ENCODE data around the gene ATP9B.

Gene ATP9B

DNA sequence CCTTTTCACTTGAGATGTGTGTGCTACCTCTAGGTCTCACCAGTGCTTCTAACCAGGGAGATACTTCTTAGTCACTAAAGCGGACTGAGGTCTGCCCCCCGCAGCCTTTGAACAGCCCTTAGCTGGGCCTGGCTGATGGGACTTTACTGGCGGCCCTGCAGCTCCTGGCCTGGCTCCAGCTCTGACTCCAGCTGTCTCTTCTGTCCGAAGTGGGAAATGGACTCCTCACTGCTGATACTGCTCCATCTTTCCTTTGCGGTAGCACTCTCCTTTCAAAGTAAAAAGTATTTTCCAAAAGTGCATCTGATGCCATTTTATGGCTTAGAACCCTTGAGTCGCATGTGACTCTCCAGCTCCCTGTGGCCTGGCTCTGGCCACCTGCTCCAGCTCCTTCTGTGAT is 64.5 kb downstream of the ATP9B start:
- no peak overlapping the region for H3K9ac ChIP-seq (ENCODE audit: low read depth, low read length, poor library complexity, severe bottlenecking)
- H3K36me3 ChIP-seq (ENCODE audit: insufficient read depth, low read length) = peaks cover under 1% of the 10 kb centered on the region; the same call in 1 of the 2 replicates
- no peak overlapping the region for H3K4me3 ChIP-seq (ENCODE audit: low read length, poor library complexity, severe bottlenecking)
- no peaks in the 10 kb centered on the region for H4K20me1 ChIP-seq (ENCODE audit: insufficient read depth, low read length, poor library complexity, severe bottlenecking)
- no peaks in the 10 kb centered on the region for H3K79me2 ChIP-seq (ENCODE audit: insufficient read depth, low read length)
- H3F3A ChIP-seq (ENCODE audit: low read depth) = no peaks in the 10 kb centered on the region
- H3K9me2 ChIP-seq (replicated peaks; ENCODE audit: low read depth, low read length) = no peaks in the 10 kb centered on the region
- no peaks in the 10 kb centered on the region for H3K9me3 ChIP-seq (ENCODE audit: insufficient read depth, low read depth, low read length)
- H3K4me1 ChIP-seq (ENCODE audit: insufficient read depth, low read length, poor library complexity, severe bottlenecking) = peaks cover 2% of the 10 kb centered on the region
- H3K4me2 ChIP-seq (ENCODE audit: low read depth, low read length, poor library complexity, severe bottlenecking) = no peak overlapping the region
- no peak overlapping the region for H2AFZ ChIP-seq (ENCODE audit: low read length)
- no peaks in the 10 kb centered on the region for H3K27me3 ChIP-seq (ENCODE audit: insufficient read depth, low read length, poor library complexity, severe bottlenecking)
- no peak for TF ChIP-seq EZH2phosphoT487 (IDR thresholded peaks at IDR 0.05; ENCODE audit: borderline replicate concordance)
- TF ChIP-seq, protein P1, sequence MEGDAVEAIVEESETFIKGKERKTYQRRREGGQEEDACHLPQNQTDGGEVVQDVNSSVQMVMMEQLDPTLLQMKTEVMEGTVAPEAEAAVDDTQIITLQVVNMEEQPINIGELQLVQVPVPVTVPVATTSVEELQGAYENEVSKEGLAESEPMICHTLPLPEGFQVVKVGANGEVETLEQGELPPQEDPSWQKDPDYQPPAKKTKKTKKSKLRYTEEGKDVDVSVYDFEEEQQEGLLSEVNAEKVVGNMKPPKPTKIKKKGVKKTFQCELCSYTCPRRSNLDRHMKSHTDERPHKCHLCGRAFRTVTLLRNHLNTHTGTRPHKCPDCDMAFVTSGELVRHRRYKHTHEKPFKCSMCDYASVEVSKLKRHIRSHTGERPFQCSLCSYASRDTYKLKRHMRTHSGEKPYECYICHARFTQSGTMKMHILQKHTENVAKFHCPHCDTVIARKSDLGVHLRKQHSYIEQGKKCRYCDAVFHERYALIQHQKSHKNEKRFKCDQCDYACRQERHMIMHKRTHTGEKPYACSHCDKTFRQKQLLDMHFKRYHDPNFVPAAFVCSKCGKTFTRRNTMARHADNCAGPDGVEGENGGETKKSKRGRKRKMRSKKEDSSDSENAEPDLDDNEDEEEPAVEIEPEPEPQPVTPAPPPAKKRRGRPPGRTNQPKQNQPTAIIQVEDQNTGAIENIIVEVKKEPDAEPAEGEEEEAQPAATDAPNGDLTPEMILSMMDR (conservative IDR thresholded peaks at IDR 0.05; ENCODE audit: low read length) = no peak

DNA sequence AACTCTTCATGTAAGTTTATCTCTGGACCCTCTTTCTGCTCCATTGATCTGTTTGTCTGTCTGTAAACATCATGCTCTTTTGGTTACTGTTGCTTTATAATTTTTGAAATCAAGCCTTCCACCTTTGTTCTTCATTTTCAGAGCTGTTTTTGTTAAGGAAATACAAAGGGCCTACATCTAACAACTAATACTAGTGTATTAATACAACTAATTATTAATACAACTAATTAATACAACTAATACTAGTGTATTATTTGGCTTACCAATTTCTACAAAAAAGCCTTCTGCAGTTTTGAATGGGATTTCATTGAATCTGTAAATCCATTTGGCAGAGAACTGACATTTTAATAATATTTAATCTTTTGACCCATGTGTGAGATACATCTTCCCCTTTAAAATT is 66.7 kb downstream of the ATP9B start:
- Histone ChIP-seq H3K4me2 (ENCODE audit: low read depth, low read length, poor library complexity, severe bottlenecking) (no peak overlapping the region), H3K4me1 (ENCODE audit: insufficient read depth, low read length, poor library complexity, severe bottlenecking) (peaks cover 13% of the 10 kb centered on the region), H3K36me3 (ENCODE audit: insufficient read depth, low read length) (no peaks in the 10 kb centered on the region; the same call in 1 of the 2 replicates), H3K79me2 (ENCODE audit: insufficient read depth, low read length) (no peaks in the 10 kb centered on the region), H3K9me3 (ENCODE audit: insufficient read depth, low read depth, low read length) (no peaks in the 10 kb centered on the region), H3K27me3 (ENCODE audit: insufficient read depth, low read length, poor library complexity, severe bottlenecking) (no peaks in the 10 kb centered on the region), H2AFZ (ENCODE audit: low read length) (no peak overlapping the region), H3K9ac (ENCODE audit: low read depth, low read length, poor library complexity, severe bottlenecking) (no peak overlapping the region), H4K20me1 (ENCODE audit: insufficient read depth, low read length, poor library complexity, severe bottlenecking) (no peaks in the 10 kb centered on the region), H3K9me2 (replicated peaks; ENCODE audit: low read depth, low read length) (no peaks in the 10 kb centered on the region), H3F3A (ENCODE audit: low read depth) (no peaks in the 10 kb centered on the region), H3K4me3 (ENCODE audit: low read length, poor library complexity, severe bottlenecking) (no peak overlapping the region)
- TF ChIP-seq EZH2phosphoT487 (IDR thresholded peaks at IDR 0.05; ENCODE audit: borderline replicate concordance) = no peak
- TF ChIP-seq, protein P1 (conservative IDR thresholded peaks at IDR 0.05; ENCODE audit: low read length) = no peak

DNA sequence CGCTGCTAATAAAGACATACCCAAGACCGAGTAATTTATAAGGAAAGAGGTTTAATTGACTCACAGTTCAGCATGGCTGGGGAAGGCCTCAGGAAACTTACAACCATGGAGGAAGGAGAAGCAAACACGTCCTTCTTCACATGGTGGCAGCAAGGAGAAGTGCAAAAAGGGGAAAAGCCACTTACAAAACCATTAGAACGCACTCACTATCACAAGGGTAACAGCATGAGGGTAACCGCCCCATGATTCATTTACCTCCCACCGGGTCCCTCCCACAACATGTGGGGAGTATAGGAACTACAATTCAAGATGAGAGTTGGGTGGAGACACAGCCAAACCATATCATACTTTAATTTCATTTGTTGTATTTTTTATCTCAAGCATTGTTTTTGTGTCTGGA is 67.5 kb downstream of the ATP9B start:
- Histone ChIP-seq H3K4me2 (ENCODE audit: low read depth, low read length, poor library complexity, severe bottlenecking) (no peak overlapping the region), H3K4me1 (ENCODE audit: insufficient read depth, low read length, poor library complexity, severe bottlenecking) (peaks cover 13% of the 10 kb centered on the region), H4K20me1 (ENCODE audit: insufficient read depth, low read length, poor library complexity, severe bottlenecking) (no peaks in the 10 kb centered on the region), H2AFZ (ENCODE audit: low read length) (no peak overlapping the region), H3K27me3 (ENCODE audit: insufficient read depth, low read length, poor library complexity, severe bottlenecking) (no peaks in the 10 kb centered on the region), H3K9me2 (replicated peaks; ENCODE audit: low read depth, low read length) (no peaks in the 10 kb centered on the region), H3K4me3 (ENCODE audit: low read length, poor library complexity, severe bottlenecking) (no peak overlapping the region), H3K9me3 (ENCODE audit: insufficient read depth, low read depth, low read length) (no peaks in the 10 kb centered on the region), H3F3A (ENCODE audit: low read depth) (no peaks in the 10 kb centered on the region), H3K79me2 (ENCODE audit: insufficient read depth, low read length) (no peaks in the 10 kb centered on the region), H3K36me3 (ENCODE audit: insufficient read depth, low read length) (no peaks in the 10 kb centered on the region; the same call in 1 of the 2 replicates), H3K9ac (ENCODE audit: low read depth, low read length, poor library complexity, severe bottlenecking) (no peak overlapping the region)
- TF ChIP-seq, protein P1 (conservative IDR thresholded peaks at IDR 0.05; ENCODE audit: low read length) = no peak
- TF ChIP-seq EZH2phosphoT487 (IDR thresholded peaks at IDR 0.05; ENCODE audit: borderline replicate concordance) = no peak

Measured in Loucy (cell line).